ENCODE measurements around the gene ITGAX.
"Not testable (repeated sequence)": the region's sequence is repeated elsewhere in the genome, so short reads cannot be mapped to it uniquely, and the experiment has no call there.

ITGAX gene

GRCh38 chr16:31354394-31355291, at the start of gene ITGAX:
TSS of gene ITGAX (plus strand) at chr16:31355176. CDS start at chr16:31355255, 79 bp downstream.
- peak; percentile 44 for DNase-seq (ENCODE audit: low spot score)

GRCh38 chr16:31305219-31305618, 49.8 kb upstream of the ITGAX start:
- no peak for DNase-seq (ENCODE audit: low spot score)

- DNase-seq (ENCODE audit: low spot score) = not testable (repeated sequence)
Measured at GRCh38 chr16:31308381-31308780, 46.6 kb upstream of the ITGAX start.

- no peak for DNase-seq (ENCODE audit: low spot score)
Measured at GRCh38 chr16:31322500-31322899, 32.5 kb upstream of the ITGAX start.

- no peak for DNase-seq (ENCODE audit: low spot score)
Measured at GRCh38 chr16:31323959-31324629, 30.9 kb upstream of the ITGAX start.

- no peak for DNase-seq (ENCODE audit: low spot score)
Measured at GRCh38 chr16:31325171-31325570, 29.8 kb upstream of the ITGAX start.

- no peak for DNase-seq (ENCODE audit: low spot score)
Measured at GRCh38 chr16:31327646-31328225, 27.2 kb upstream of the ITGAX start.

- no peak for DNase-seq (ENCODE audit: low spot score)
Measured at GRCh38 chr16:31328322-31329052, 26.5 kb upstream of the ITGAX start.

GRCh38 chr16:31329671-31330552, 25.1 kb upstream of the ITGAX start:
- DNase-seq (ENCODE audit: low spot score) = no peak

GRCh38 chr16:31330553-31330890, 24.5 kb upstream of the ITGAX start:
- no peak for DNase-seq (ENCODE audit: low spot score)

- DNase-seq (ENCODE audit: low spot score) = no peak
Measured at GRCh38 chr16:31331141-31331764, 23.7 kb upstream of the ITGAX start.

GRCh38 chr16:31331807-31332301, 23.1 kb upstream of the ITGAX start:
- DNase-seq (ENCODE audit: low spot score) = no peak

- no peak for DNase-seq (ENCODE audit: low spot score)
Measured at GRCh38 chr16:31332544-31332943, 22.4 kb upstream of the ITGAX start.

- DNase-seq (ENCODE audit: low spot score) = no peak
Measured at GRCh38 chr16:31333686-31334649, 21.0 kb upstream of the ITGAX start.

GRCh38 chr16:31334934-31335333, 20.0 kb upstream of the ITGAX start:
- DNase-seq (ENCODE audit: low spot score) = no peak

- DNase-seq (ENCODE audit: low spot score) = no peak
Measured at GRCh38 chr16:31335431-31335830, 19.5 kb upstream of the ITGAX start.

- DNase-seq (ENCODE audit: low spot score) = not testable (repeated sequence)
Measured at GRCh38 chr16:31338166-31338685, 16.8 kb upstream of the ITGAX start.

GRCh38 chr16:31344712-31345111, 10.3 kb upstream of the ITGAX start:
- no peak for DNase-seq (ENCODE audit: low spot score)

GRCh38 chr16:31347445-31347844, 7.5 kb upstream of the ITGAX start:
- DNase-seq (ENCODE audit: low spot score) = no peak
